HK-2 (cell line): ENCODE results near the gene ACTMAP.
"Not testable (repeated sequence)": the region's sequence is repeated elsewhere in the genome, so short reads cannot be mapped to it uniquely, and the experiment has no call there.

ENCODE experiments used
- DNase-seq: peaks from one replicate; pipeline ENCODE4 v3.0.0-alpha.2; 2018; ENCODE audit not compliant: unreplicated experiment

ACTMAP gene

GRCh38 chr19:40750058-40750873, at the start of gene ACTMAP:
Gene ACTMAP (minus strand): TSS chr19:40750477. CDS start chr19:40749803, 674 bp downstream.
- DNase-seq: peak; percentile 100

- no peak for DNase-seq
Measured at GRCh38 chr19:40799558-40800338, 49.5 kb upstream of the ACTMAP start.

GRCh38 chr19:40798683-40799557, 48.6 kb upstream of the ACTMAP start, which contains the start of gene EGLN2:
Gene EGLN2 (plus strand): TSS chr19:40799191. CDS start chr19:40800573, 1,382 bp downstream.
- peak; percentile 100 for DNase-seq

- peak; percentile 81 for DNase-seq
Measured at GRCh38 chr19:40797963-40798682, 47.8 kb upstream of the ACTMAP start.

GRCh38 chr19:40797166-40797962, 47.1 kb upstream of the ACTMAP start:
- DNase-seq: no peak

- DNase-seq: no peak
Measured at GRCh38 chr19:40791996-40792395, 41.7 kb upstream of the ACTMAP start.

GRCh38 chr19:40791349-40791748, 41.1 kb upstream of the ACTMAP start:
- DNase-seq: no peak

- DNase-seq: no peak
Measured at GRCh38 chr19:40786060-40787037, 36.1 kb upstream of the ACTMAP start.

GRCh38 chr19:40785526-40785925, 35.2 kb upstream of the ACTMAP start:
- no peak for DNase-seq

- not testable (repeated sequence) for DNase-seq
Measured at GRCh38 chr19:40784146-40784545, 33.9 kb upstream of the ACTMAP start.

GRCh38 chr19:40783711-40784110, 33.4 kb upstream of the ACTMAP start:
- no peak for DNase-seq

- no peak for DNase-seq
Measured at GRCh38 chr19:40781140-40781539, 30.9 kb upstream of the ACTMAP start.

- DNase-seq: no peak
Measured at GRCh38 chr19:40780582-40780981, 30.3 kb upstream of the ACTMAP start.

GRCh38 chr19:40778706-40779284, 28.5 kb upstream of the ACTMAP start:
- no peak for DNase-seq

- peak; percentile 100 for DNase-seq
Measured at GRCh38 chr19:40777937-40778705, 27.8 kb upstream of the ACTMAP start, which contains the start of gene RAB4B. Gene RAB4B (plus strand): TSS chr19:40778247. CDS start chr19:40778376, 129 bp downstream.

GRCh38 chr19:40777645-40777936, 27.3 kb upstream of the ACTMAP start:
- no peak for DNase-seq

- peak; percentile 84 for DNase-seq
Measured at GRCh38 chr19:40776932-40777644, 26.8 kb upstream of the ACTMAP start.
